ENCODE measurements around the gene PNMT. TPM values are rescaled to one million over a fixed set of nuclear protein-coding genes. Genes with fewer than 3 reads are reported as not detected.

The PNMT gene
- total RNA-seq, 2 donors from 2014 or later = 0.47 TPM; not detected in 1

DNA sequence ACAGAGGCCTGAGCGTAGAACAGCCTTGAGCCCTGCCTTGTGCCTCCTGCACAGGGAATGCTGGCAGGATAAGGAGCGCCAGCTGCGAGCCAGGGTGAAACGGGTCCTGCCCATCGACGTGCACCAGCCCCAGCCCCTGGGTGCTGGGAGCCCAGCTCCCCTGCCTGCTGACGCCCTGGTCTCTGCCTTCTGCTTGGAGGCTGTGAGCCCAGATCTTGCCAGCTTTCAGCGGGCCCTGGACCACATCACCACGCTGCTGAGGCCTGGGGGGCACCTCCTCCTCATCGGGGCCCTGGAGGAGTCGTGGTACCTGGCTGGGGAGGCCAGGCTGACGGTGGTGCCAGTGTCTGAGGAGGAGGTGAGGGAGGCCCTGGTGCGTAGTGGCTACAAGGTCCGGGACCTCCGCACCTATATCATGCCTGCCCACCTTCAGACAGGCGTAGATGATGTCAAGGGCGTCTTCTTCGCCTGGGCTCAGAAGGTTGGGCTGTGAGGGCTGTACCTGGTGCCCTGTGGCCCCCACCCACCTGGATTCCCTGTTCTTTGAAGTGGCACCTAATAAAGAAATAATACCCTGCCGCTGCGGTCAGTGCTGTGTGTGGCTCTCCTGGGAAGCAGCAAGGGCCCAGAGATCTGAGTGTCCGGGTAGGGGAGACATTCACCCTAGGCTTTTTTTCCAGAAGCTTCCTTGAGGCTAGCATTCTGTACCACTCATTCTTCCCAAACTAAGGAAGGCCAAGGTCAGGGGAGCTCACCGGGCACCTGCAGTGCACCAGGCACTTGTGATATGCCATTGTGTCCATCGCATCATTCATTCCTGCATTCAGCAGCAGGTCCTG is 1.9 kb downstream of the PNMT start:
- H3K36me3 ChIP-seq = no peaks in the 10 kb centered on the region
- no peak overlapping the region for H3K4me3 ChIP-seq
- DNase-seq = no peak
- peaks cover 4% of the 10 kb centered on the region for H3K4me1 ChIP-seq
- intact Hi-C loops (cut with DNase I) = loop anchor here (2.0 to 5.0 kb wide), 2 partner anchors 47 to 123 kb away; no protein-coding TSS in a partner anchor
- no peaks in the 10 kb centered on the region for H3K9me3 ChIP-seq
- H3K27ac ChIP-seq = no peak overlapping the region
- TF ChIP-seq, protein P1, sequence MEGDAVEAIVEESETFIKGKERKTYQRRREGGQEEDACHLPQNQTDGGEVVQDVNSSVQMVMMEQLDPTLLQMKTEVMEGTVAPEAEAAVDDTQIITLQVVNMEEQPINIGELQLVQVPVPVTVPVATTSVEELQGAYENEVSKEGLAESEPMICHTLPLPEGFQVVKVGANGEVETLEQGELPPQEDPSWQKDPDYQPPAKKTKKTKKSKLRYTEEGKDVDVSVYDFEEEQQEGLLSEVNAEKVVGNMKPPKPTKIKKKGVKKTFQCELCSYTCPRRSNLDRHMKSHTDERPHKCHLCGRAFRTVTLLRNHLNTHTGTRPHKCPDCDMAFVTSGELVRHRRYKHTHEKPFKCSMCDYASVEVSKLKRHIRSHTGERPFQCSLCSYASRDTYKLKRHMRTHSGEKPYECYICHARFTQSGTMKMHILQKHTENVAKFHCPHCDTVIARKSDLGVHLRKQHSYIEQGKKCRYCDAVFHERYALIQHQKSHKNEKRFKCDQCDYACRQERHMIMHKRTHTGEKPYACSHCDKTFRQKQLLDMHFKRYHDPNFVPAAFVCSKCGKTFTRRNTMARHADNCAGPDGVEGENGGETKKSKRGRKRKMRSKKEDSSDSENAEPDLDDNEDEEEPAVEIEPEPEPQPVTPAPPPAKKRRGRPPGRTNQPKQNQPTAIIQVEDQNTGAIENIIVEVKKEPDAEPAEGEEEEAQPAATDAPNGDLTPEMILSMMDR (IDR thresholded peaks at IDR 0.05) = no peak
- peaks cover 20% of the 10 kb centered on the region for H3K27me3 ChIP-seq
- H3K9ac ChIP-seq (ENCODE audit: low read depth in 2 of 2, low read length in 2 of 2) = no peak overlapping the region

DNA sequence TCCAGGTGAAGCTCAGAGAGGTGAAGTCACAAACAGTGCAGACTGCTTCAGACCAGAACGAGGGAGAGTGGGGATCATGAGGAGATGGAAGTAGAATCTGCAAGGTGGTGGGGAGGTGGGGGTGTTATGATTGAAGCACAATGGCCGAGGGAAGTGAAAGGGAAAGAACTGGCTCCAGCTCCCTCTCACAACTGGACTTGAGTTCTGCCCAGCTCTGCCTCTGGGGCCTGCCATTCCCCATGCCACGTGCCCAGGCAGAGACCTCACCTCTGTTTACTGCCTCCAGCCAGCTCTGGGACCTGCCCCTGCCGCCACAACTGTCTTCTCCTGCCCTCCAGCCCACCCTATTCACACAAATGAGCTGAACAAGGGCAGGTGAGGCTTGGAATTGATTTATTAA is 2.5 kb downstream of the PNMT start:
- no peaks in the 10 kb centered on the region for H3K9me3 ChIP-seq
- H3K9ac ChIP-seq (ENCODE audit: low read depth in 2 of 2, low read length in 2 of 2) = no peak overlapping the region
- peaks cover 20% of the 10 kb centered on the region for H3K27me3 ChIP-seq
- no peak overlapping the region for H3K27ac ChIP-seq
- H3K4me1 ChIP-seq = peaks cover 7% of the 10 kb centered on the region
- DNase-seq = no peak
- no peaks in the 10 kb centered on the region for H3K36me3 ChIP-seq
- no peak overlapping the region for H3K4me3 ChIP-seq
- intact Hi-C loops (cut with DNase I) = no loop called here
- TF ChIP-seq, protein P1 (IDR thresholded peaks at IDR 0.05) = no peak

DNA sequence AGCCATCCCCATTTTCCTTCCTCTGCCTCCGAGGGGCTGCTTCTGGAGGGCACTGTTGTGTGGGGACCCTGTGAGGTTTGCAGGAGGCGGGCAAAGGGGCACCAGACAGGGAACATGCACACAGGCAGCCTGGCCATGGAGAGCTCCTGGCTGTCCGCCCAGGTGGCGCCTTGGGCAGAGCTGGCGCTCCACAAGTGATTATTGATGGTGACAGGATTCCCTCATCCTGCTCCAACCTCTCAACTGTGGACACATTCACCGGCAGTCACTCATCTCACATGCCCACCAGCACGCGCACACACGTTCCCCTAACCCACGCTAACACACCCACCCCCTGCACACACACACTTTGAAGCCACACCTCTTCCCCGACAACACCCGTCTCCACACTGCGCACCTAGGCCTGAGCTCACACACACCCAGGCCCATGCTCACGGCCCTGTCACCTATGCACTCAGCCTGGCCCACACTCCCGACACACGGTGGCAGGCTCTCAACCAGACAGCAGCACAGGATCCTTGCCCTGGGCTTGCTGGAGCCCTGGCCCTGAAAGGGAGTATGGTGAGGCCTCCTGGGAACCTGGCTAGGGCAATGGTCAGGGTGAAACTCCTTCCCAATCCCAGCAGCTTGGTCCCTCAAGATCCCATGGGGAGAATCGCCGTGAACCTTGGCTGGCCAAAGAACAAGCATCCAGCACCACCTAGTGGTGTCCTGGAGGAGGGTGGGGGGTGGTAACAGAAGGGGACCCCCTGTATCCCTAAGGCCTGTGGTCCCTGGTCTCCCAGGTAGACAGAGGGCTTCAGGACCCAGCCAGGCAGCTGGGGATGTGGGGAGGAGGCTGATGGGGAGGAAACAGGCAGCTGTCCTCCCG is 3.6 kb downstream of the PNMT start:
- intact Hi-C loops (cut with DNase I) = no loop called here
- peak overlapping the region in 1 of 2 donors; percentile 64 for H3K9ac ChIP-seq (ENCODE audit: low read depth in 2 of 2, low read length in 2 of 2)
- peak; percentile 72 for DNase-seq

DNA sequence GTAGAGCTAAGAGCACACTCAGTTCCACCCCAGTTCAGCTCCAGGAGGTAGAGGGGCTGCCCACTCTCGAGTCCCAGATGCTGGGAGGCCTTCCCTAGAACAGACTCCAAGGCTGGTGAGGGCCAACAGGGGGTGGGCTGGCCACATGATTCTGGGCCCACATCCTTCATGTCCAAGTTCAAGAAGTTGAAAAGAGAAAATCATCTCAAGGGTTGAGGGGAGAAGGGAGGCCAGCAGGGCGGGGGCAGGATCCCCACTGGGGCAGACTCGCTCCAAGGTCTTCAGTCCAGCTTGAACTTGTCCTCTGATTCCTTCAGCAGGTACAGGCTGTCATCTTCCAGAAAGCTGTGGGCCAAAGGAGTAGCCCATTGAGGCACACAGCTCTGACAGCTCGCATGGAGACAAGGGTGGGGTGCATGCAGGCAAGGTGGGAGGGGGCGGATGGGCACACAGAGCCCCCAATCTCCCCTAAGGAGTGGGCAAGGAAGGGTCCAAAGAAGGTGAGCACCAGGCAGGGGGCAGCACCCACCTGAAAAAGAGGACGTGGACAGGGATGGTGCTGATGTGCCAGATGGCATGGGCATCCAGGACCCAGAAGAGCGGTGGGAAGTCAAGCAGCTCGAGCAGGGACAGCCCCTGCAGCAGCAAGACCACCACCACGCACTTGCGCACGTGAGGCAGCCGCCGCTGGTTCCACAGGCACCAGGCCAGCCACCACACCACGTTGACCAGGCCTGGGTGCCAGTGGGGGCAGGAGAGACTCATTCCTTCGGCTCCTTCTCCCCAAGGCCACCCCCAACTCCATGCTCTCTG is 4.5 kb downstream of the PNMT start:
- H3K4me1 ChIP-seq = peaks cover 10% of the 10 kb centered on the region

More for the DNA sequence above, 3.6 kb downstream of the PNMT start:
- no peak overlapping the region for H3K27ac ChIP-seq
- peaks cover 16% of the 10 kb centered on the region for H3K27me3 ChIP-seq
- H3K4me1 ChIP-seq = peaks cover 14% of the 10 kb centered on the region
- TF ChIP-seq, protein P1 (IDR thresholded peaks at IDR 0.05) = peak; percentile 57
- no peaks in the 10 kb centered on the region for H3K9me3 ChIP-seq
- H3K36me3 ChIP-seq = no peaks in the 10 kb centered on the region
- no peak overlapping the region for H3K4me3 ChIP-seq

More for the DNA sequence above, 4.5 kb downstream of the PNMT start:
- Histone ChIP-seq H3K27ac (no peak overlapping the region), H3K9me3 (no peaks in the 10 kb centered on the region), H3K27me3 (peaks cover 8% of the 10 kb centered on the region), H3K9ac (ENCODE audit: low read depth in 2 of 2, low read length in 2 of 2) (peak overlapping the region in 1 of 2 donors; percentile 64), H3K36me3 (no peaks in the 10 kb centered on the region), H3K4me3 (no peak overlapping the region)
- intact Hi-C loops (cut with DNase I) = no loop called here
- no peak for DNase-seq
- TF ChIP-seq, protein P1 (IDR thresholded peaks at IDR 0.05) = peak; percentile 8

Measured in colonic mucosa (tissue), 4 donors.